ENCODE data around the gene TMEM221.

DNA sequence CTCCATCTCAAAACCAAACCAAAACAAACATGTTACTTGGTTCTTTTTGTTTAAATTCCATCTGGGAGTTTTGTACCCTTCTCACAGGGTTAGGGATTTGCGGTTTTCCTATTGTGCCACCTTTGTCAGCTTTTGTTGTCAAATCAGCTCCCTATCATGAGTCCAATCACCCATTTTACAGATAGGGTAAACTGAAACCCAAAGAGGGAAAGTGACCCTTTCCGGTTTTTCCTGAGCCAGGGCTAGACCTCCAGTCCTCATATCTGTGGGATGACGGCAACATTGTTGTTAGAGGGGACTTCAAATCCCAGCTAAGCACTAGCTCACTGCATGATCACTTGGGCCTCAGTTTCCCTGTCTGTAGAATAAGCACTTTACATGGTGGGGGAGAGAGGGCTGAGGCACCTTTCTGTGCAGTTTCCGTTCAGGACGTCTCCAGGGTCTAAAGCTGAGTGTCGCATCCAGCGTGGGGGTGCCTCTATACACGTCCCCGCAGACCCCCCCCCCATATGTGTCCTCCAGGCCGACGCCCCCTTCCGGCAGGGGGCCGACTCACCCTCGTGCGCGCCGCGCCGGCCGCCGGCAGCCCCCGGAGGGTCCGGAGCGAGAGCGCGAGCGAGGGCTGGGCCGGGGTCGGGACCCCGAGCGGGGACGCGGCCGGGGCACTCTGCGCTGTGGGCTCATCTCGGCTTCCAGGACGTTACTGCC, 58.4 kb downstream of the TMEM221 start:
- TF ChIP-seq EZH2 (IDR thresholded peaks at IDR 0.05; ENCODE audit: insufficient read depth, poor library complexity, severe bottlenecking) = no peak
- no peak for TF ChIP-seq EZH2phosphoT487 (IDR thresholded peaks at IDR 0.05; ENCODE audit: insufficient read depth, low read depth)

All from GM23248 (cell line).